HG03039 (cell line): ENCODE measurements around the gene UBE2Q1.

ENCODE experiments used
- ATAC-seq: cut with Tn5 transposase; IDR thresholded peaks from one replicate; pipeline ENCODE4 v1.9.1; 2021; ENCODE audit warnings: mild to moderate bottlenecking, moderate library complexity; ENCODE audit not compliant: unreplicated experiment

UBE2Q1 gene

DNA sequence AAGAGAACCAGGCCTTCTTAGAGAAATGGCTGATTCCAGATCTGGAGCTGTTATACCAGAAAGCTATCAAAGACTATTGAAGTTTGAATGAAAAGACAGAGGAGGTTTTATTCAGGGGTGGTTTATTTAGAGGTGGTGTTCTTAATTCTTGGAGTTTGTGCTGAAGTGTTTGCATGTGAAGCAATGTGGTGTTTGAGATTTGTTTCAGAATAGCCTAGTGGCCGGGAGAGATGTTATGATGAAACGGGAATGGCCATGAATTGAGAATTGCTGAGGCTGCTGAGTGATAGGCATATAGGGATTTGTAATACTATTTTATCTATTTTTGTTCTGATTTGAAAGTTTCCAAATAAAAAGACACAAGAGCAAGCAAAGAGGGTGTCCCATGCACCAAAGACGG, 45.7 kb downstream of the UBE2Q1 start:
- no peak for ATAC-seq

- ATAC-seq = no peak
Observed at GRCh38 chr1:154503898-154504297, 54.6 kb downstream of the UBE2Q1 start.

DNA sequence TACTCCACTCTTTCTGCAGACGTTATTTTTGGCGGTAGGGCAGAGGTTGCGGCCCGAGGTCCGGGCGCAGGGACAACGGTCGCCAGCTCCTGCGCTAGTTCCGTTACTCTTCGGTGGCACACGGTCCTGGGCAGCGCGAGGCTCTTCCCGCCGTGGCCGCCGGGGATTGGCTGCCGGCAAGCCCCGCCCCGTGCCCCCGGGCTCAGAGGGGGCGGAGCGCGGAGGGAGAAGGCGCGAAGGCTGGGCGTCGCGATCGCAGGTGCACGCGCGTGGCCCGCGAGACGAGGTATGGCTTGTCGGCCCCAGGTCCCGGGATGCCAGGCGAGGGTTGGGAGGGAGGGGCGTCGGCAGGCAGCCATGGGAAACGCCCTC, 55.7 kb downstream of the UBE2Q1 start:
- no peak for ATAC-seq

- ATAC-seq = no peak
Observed at GRCh38 chr1:154502066-154502743, 56.3 kb downstream of the UBE2Q1 start, which contains the start of the genes SHE and TDRD10. SHE (minus strand) TSS chr1:154502412; CDS start chr1:154502026, 386 bp downstream. TDRD10 (plus strand) TSS chr1:154502219; CDS start chr1:154506904, 4,685 bp downstream.

GRCh38 chr1:154501423-154502065, 56.9 kb downstream of the UBE2Q1 start:
- ATAC-seq = no peak

DNA sequence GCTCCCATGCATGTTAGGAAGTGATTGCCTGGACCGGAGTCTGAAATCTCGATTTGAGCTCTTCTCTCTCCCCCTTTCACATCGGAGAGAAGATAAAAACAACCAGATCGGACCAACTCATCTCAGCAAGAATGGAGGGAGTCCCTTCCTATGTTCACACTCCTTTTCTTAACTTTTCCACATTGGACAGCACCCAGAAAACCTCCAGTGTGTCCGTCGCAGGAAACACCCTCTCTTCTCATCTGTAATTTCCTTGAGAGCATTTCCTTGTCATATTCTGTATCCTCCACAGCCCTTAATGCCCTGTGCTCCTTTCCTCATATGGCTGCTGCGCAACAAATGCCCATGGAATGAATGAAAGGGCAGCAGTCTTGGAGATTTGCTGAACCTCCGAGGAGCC, 57.9 kb downstream of the UBE2Q1 start:
- no peak for ATAC-seq

- no peak for ATAC-seq
Observed at GRCh38 chr1:154499446-154499845, 59.0 kb downstream of the UBE2Q1 start.
